WI38 (cell line): ENCODE results near the gene GJC3.

Source experiments
- H3K4me3 ChIP-seq: 2 replicates; pipeline ENCODE4 v1.5.1; 2011; ENCODE audit warnings: low read depth, mild to moderate bottlenecking, control low read depth, low read length
- TF ChIP-seq, protein P1 (sequence below): IDR thresholded peaks from 2 replicates; pipeline ENCODE4 v1.5.1; 2012; ENCODE audit warnings: low read depth, mild to moderate bottlenecking, control low read depth, low read length

GJC3 gene

DNA sequence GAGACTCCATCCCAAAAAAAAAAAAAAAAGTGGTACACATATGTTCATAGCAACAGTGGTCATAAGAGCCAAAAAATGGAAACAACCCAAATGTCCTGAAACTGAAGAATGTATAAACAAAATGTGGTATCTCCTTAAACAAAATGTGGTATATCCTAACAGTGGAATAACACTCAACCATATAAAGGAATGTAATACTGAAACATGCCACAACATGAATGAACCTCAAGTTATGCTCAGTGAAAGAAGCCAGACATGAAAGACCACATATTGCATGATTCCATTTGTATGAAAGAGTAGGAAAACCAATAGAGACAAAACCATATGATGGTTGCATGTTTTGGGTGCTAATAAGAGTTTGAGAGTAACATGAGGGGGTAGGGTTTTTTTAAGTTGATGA lies 3.1 kb downstream of the GJC3 start:
- TF ChIP-seq, protein P1, sequence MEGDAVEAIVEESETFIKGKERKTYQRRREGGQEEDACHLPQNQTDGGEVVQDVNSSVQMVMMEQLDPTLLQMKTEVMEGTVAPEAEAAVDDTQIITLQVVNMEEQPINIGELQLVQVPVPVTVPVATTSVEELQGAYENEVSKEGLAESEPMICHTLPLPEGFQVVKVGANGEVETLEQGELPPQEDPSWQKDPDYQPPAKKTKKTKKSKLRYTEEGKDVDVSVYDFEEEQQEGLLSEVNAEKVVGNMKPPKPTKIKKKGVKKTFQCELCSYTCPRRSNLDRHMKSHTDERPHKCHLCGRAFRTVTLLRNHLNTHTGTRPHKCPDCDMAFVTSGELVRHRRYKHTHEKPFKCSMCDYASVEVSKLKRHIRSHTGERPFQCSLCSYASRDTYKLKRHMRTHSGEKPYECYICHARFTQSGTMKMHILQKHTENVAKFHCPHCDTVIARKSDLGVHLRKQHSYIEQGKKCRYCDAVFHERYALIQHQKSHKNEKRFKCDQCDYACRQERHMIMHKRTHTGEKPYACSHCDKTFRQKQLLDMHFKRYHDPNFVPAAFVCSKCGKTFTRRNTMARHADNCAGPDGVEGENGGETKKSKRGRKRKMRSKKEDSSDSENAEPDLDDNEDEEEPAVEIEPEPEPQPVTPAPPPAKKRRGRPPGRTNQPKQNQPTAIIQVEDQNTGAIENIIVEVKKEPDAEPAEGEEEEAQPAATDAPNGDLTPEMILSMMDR, result no peak
- no peak overlapping the region for H3K4me3 ChIP-seq

DNA sequence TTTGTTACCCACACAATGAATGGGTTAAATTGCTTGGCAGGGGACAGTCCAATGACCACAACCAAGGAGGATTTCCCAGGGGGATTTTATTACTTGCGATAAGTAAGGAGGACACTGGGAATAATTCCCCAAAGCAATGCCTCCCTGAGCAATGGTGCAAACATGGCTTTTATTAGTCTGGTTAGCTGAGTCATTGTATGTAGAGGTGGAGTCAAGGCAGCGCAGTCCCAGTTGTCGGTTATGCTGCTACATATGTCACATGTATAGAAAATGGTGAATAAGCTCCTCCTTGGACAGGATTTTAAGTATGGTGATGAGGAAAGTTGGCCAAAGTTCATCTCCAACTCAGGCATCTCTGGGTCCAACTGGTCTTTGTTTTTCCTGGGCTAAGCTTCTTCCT lies 6.2 kb downstream of the GJC3 start:
- H3K4me3 ChIP-seq, result no peak overlapping the region
- TF ChIP-seq, protein P1, result no peak

DNA sequence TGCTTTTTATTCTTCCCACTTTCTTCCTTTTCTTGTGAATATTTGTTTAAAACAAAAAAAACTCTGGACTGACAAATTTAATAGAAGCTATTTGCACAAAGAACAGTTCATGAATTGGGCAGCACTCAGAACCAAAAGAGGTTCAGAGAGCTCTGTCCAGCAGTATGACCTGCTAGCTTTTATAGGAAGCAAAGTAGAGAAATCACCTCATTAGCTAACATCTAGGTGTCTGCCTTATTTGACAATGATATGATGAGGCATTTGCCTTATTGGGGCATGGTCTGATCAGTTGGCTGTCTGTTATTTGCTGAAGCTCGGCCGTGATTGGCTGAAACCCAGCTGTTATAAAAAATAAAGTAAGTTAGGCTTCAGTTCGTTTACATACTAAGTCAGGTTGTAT lies 9.3 kb downstream of the GJC3 start:
- peak overlapping the region; percentile 90 for H3K4me3 ChIP-seq
- TF ChIP-seq, protein P1, result no peak

DNA sequence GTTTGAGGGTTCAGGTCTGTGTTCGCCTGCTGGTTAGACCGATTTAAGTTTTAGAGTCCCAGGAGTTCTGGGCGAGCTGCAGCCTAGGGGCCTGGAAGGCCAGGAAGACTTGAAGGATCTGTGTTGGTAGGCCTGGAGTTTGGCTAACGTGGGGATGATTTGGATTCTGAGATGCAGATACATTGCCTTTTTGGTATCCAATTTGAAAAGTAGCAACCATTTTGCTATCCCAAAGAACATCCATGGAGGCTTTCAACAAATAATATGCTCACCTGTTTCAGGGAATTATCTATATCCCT lies 9.7 kb downstream of the GJC3 start:
- H3K4me3 ChIP-seq, result peak overlapping the region; percentile 90
- TF ChIP-seq, protein P1, result no peak

DNA sequence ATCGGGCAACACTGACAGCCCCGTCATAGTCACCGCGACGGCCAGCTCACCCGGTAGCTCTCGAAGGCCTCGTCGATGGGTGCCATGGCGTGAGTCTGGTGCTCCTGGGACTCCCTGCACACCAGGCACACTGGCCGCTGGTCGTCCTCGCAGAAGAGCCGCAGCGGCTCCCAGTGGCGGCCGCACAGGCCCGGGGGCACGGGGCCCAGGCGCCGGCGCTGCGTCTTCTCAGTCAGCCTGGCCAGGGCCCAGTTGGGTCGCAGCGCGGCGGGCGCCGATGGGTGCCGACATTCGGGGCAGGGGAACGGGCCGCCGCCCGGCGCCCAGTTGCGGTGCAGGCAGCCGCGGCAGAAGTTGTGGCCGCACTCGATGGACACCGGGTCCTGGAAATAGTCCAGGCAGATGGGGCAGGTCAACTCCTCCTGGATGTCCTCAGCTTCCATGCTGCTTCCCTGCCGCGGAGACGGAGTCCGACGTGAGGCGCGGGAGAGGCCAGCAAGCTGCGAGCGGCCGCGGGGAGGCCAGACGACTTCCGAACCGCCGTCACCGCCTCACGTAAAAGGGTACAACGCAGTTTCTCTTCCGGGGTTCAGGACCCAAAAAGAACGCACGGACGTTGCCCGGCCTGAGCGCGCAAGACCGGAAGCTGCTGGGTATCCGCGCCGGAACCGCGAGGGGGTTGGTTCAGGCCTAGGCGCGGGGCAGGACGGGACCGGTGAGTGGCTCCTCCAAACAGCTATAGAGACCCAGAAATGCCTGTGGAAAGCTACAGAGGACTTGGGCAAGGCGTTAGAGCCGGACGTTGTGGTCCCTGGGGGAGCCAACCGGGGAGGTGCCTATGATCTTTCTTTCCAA lies 10.2 kb downstream of the GJC3 start, which contains the start of gene TRIM4:
Gene TRIM4, minus strand, starts transcription at position 572 of the 855 bp plus-strand sequence. Its CDS starts 129 bp downstream, at position 443.
- TF ChIP-seq, protein P1, result peak; percentile 5; the same call in 1 of the 2 replicates
- peak within 1 kb of the TSS; percentile 90 for H3K4me3 ChIP-seq

DNA sequence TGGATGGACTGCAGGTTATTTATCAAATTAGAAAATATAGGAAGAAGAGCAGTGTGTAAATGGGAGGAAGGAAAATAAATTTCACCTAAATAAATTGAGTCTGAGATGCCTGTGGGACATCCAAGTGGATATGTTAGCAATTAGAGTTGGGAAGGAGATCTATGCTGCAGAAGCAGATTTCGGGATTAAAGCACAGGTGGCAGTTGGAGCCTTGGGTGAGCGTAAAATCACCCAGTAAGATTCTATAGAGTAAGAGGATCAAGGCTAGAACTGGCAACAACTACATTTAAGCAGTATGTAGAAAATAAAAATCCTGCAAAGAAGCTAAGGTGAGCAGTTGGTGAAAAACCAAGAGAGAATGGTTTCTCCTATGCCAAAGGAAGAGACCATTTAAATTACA lies 18.4 kb downstream of the GJC3 start:
- no peak overlapping the region for H3K4me3 ChIP-seq
- TF ChIP-seq, protein P1, result no peak

DNA sequence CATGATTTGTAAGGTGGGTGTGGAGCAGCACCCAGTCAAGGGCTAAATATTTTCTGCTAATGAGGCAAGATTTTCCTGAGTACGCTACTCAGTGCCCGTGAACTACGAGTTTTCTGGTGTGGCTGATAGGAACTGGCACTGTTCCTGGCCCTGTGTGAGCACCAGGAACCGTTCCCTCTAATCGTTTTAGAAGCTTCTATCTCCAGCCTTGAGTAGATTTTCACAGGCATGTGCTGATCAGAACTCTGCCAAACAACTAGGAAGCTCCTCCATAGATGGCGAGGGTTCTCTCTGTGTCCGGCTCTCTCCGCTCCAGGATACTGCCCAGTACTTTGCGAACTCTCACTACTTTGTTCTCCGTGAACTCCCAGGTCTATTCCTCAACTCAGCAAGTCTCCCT lies 27.8 kb downstream of the GJC3 start:
- TF ChIP-seq, protein P1, result no peak

More for the DNA sequence above, 27.8 kb downstream of the GJC3 start:
- H3K4me3 ChIP-seq, result no peak overlapping the region
